K562 (cell line): ENCODE results near the gene MARK4. TPM values are rescaled to one million over a fixed set of nuclear protein-coding genes. Genes with fewer than 3 reads are reported as not detected.

Experiments used
- ATAC-seq: fragments of 200-7000 bp; cut with Tn5 transposase; 3 replicates; pipeline ENCODE4 v1.9.1; 2020; ENCODE audit warnings: moderate library complexity
- BruUV-seq: library from RNA; stranded (reverse); fragments of 400-500 nt; replicated peaks from 2 replicates; lab custom pipeline; 2021; lab: Mats Ljungman, UMichigan
- CTCF ChIA-PET: fragments of 300-600 bp; formaldehyde crosslinking; extraction: SDS; loops from one replicate; lab custom pipeline; 2021; ENCODE audit warnings: low intra/inter-chr PET ratio; lab: Yijun Ruan, JAX
- POLR2A ChIA-PET: fragments of 300-600, 350-650 bp; sonication (Branson Sonifier 250); formaldehyde crosslinking; extraction: SDS; loops from one replicate; lab custom pipeline; 2021; ENCODE audit warnings: antibody characterized with exemption, inconsistent platforms; lab: Yijun Ruan, JAX
- DNase-seq, 4 experiments: peaks; one replicate each; pipeline versions ENCODE4 v3.0.0 to v3.0.0-alpha.2; 2011 to 2018; ENCODE audit warnings: low spot score in 3 of 4, mixed read lengths in 3 of 4; ENCODE audit errors: extremely low read depth in 1 of 4
- FAIRE-seq: peaks from 2 replicates; lab custom pipeline; 2011; peaks lifted over from hg19 to GRCh38; lab: Jason Lieb, UNC
- H2AFZ ChIP-seq: 2 replicates; pipeline ENCODE4 v1.6.0; 2011; ENCODE audit warnings: low read depth, low read length, control low read depth, inconsistent platforms
- H3K27ac ChIP-seq: fragments of 200-600 bp; 3 replicates; pipeline ENCODE4 v1.8.0; 2011; ENCODE audit warnings: low read depth, mild to moderate bottlenecking, control low read depth, inconsistent platforms, low read length, moderate library complexity, mixed read lengths; ENCODE audit errors: extremely low read depth
- H3K27me3 ChIP-seq, 2 experiments: fragments of 300-600 bp in 1 of 2; 2 replicates in 1 of 2; 3 replicates in 1 of 2; pipeline versions ENCODE4 v1.6.0 to v1.8.0; 2011; ENCODE audit warnings: inconsistent platforms in 2 of 2, low read length in 2 of 2, mild to moderate bottlenecking in 1 of 2, mixed read lengths in 1 of 2, moderate library complexity in 1 of 2; ENCODE audit not compliant: control insufficient read depth in 2 of 2, insufficient read depth in 2 of 2
- H3K36me3 ChIP-seq: fragments of 300-600 bp; 3 replicates; pipeline ENCODE4 v1.8.0; 2011; ENCODE audit warnings: mild to moderate bottlenecking, low read length, inconsistent platforms; ENCODE audit not compliant: control insufficient read depth, insufficient read depth
- H3K4me1 ChIP-seq, 2 experiments: fragments of 200-600 bp in 1 of 2; replicated peaks in 1 of 2; 2 replicates in 1 of 2; 3 replicates in 1 of 2; pipeline versions ENCODE4 v1.5.1 to v1.8.0; 2011; ENCODE audit warnings: inconsistent platforms in 2 of 2, low read length in 2 of 2, mild to moderate bottlenecking in 1 of 2, mixed read lengths in 1 of 2, moderate library complexity in 1 of 2; ENCODE audit not compliant: control insufficient read depth in 2 of 2, insufficient read depth in 2 of 2
- H3K4me2 ChIP-seq: 2 replicates; pipeline ENCODE4 v1.6.1; 2011; ENCODE audit warnings: low read length, control low read depth, inconsistent platforms, mixed read lengths; ENCODE audit not compliant: insufficient read depth
- H3K4me3 ChIP-seq: fragments of 200-600 bp; sonication (generic), shearing (Covaris generic); 2 replicates; pipeline ENCODE4 v1.5.1; 2016; ENCODE audit warnings: control low read depth, inconsistent platforms
- H3K79me2 ChIP-seq: fragments of 200-600 bp; 3 replicates; pipeline ENCODE4 v1.8.0; 2011; ENCODE audit warnings: low read length, inconsistent platforms; ENCODE audit not compliant: control insufficient read depth, insufficient read depth
- H3K9ac ChIP-seq, 2 experiments: 2 replicates each; pipeline versions ENCODE4 v1.6.0 to v1.6.1; 2011; ENCODE audit warnings: low read depth in 2 of 2, low read length in 2 of 2, control low read depth in 1 of 2, inconsistent platforms in 1 of 2, mild to moderate bottlenecking in 1 of 2, mixed read lengths in 1 of 2; ENCODE audit not compliant: insufficient read depth in 1 of 2
- H3K9me1 ChIP-seq: one replicate; pipeline ENCODE4 v1.6.0; 2011; ENCODE audit warnings: inconsistent platforms, mild to moderate bottlenecking, low read length, moderate library complexity; ENCODE audit not compliant: control insufficient read depth, insufficient read depth
- H3K9me3 ChIP-seq: replicated peaks from 2 replicates; pipeline ENCODE4 v1.5.1; 2011; ENCODE audit warnings: low read depth, low read length, inconsistent platforms; ENCODE audit not compliant: control insufficient read depth, insufficient read depth
- H4K20me1 ChIP-seq: replicated peaks from 2 replicates; pipeline ENCODE4 v1.6.1; 2011; ENCODE audit warnings: low read length, inconsistent platforms, mixed read lengths; ENCODE audit not compliant: control insufficient read depth, insufficient read depth
- BRF1 ChIP-seq: IDR thresholded peaks from 3 replicates; pipeline ENCODE4 v1.6.1; 2011; ENCODE audit warnings: borderline replicate concordance, mild to moderate bottlenecking; ENCODE audit not compliant: insufficient read length; ENCODE audit errors: extremely low read depth
- CEBPB ChIP-seq: fragments of 450-650 bp; IDR thresholded peaks from 2 replicates; pipeline ENCODE4 v1.6.1; 2016; ENCODE audit warnings: missing genetic modification characterization, missing compliant biosample characterization
- CEBPG ChIP-seq, 3 experiments: fragments of 200-800 bp in 1 of 3; sonication (Bioruptor generic) in 1 of 3; sonication (generic) in 1 of 3; formaldehyde crosslinking in 1 of 3; IDR thresholded peaks in 2 of 3; conservative IDR thresholded peaks in 1 of 3; 2 replicates each; pipeline versions ENCODE4 v1.6.1 to v1.8.0; 2016 to 2022; ENCODE audit warnings: missing compliant biosample characterization in 2 of 3, missing genetic modification characterization in 2 of 3, mild to moderate bottlenecking in 1 of 3, missing genetic modification reagents in 1 of 3
- GABPA ChIP-seq: fragments of 200-800 bp; sonication (Bioruptor generic); conservative IDR thresholded peaks from 2 replicates; pipeline ENCODE4 v1.6.1; 2016; ENCODE audit warnings: low read depth, missing genetic modification characterization, missing compliant biosample characterization
- HDAC2 ChIP-seq: fragments of 450-650 bp; IDR thresholded peaks from 2 replicates; pipeline ENCODE4 v1.6.1; 2016; ENCODE audit warnings: mild to moderate bottlenecking
- HDAC8 ChIP-seq: fragments of 450-650 bp; IDR thresholded peaks from 2 replicates; pipeline ENCODE4 v1.6.1; 2016; ENCODE audit warnings: mild to moderate bottlenecking, missing genetic modification characterization, moderate library complexity, missing compliant biosample characterization
- HNRNPUL1 ChIP-seq: fragments of 200-400 bp; formaldehyde crosslinking; IDR thresholded peaks from 2 replicates; pipeline ENCODE4 v1.6.1; 2017; ENCODE audit warnings: low read length
- IRF2 ChIP-seq: sonication (generic); formaldehyde crosslinking; IDR thresholded peaks from 2 replicates; pipeline ENCODE4 v1.8.1; 2022; ENCODE audit warnings: mild to moderate bottlenecking, missing genetic modification reagents
- POLR2G ChIP-seq: fragments of 200-400 bp; formaldehyde crosslinking; IDR thresholded peaks from 2 replicates; pipeline ENCODE4 v1.6.1; 2017; ENCODE audit warnings: low read depth, mild to moderate bottlenecking, antibody characterized with exemption, low read length, moderate library complexity
- POLR3G ChIP-seq: IDR thresholded peaks from 2 replicates; pipeline ENCODE4 v1.6.1; 2011; ENCODE audit not compliant: insufficient read length, insufficient replicate concordance; ENCODE audit errors: extremely low read depth
- SIX5 ChIP-seq, 2 experiments: IDR thresholded peaks; 2 replicates each; pipeline ENCODE4 v1.6.1; 2011; ENCODE audit warnings: low read length in 2 of 2, borderline replicate concordance in 1 of 2, low read depth in 1 of 2, mild to moderate bottlenecking in 1 of 2, moderate library complexity in 1 of 2; ENCODE audit not compliant: insufficient read depth in 1 of 2
- SMAD2 ChIP-seq: fragments of 150-350 bp; IDR thresholded peaks from 2 replicates; pipeline ENCODE4 v1.6.1; 2014; ENCODE audit warnings: low read depth, mild to moderate bottlenecking, low read length
- SMARCB1 ChIP-seq: IDR thresholded peaks from 2 replicates; pipeline ENCODE4 v1.6.1; 2011; ENCODE audit warnings: improper control_type of control experiment, low read depth; ENCODE audit not compliant: insufficient read length
- TEAD1 ChIP-seq, 2 experiments: fragments of 450-650 bp in 1 of 2; sonication (generic) in 1 of 2; formaldehyde crosslinking; IDR thresholded peaks; 2 replicates each; pipeline versions ENCODE4 v1.4.0 to v1.8.0; 2020 to 2022; ENCODE audit warnings: mild to moderate bottlenecking in 2 of 2, missing genetic modification reagents in 1 of 2
- ZNF316 ChIP-seq: fragments of 450-650 bp; IDR thresholded peaks from 2 replicates; pipeline ENCODE4 v1.6.1; 2016
- WGBS: fragments of 100-300 bp; shearing (Covaris generic); methylation state at CpG from one replicate; pipeline ENCODE4 v1.1.6; 2016; ENCODE audit warnings: low coverage, mixed read lengths; ENCODE audit not compliant: insufficient coverage; ENCODE audit errors: missing lambda C conversion rate; 5-methylcytosine and 5-hydroxymethylcytosine counted together
- in situ Hi-C: fragments of 300-500 bp; cut with MboI; formaldehyde crosslinking; loops from 4 replicates; pipeline ENCODE4 v1.15.0; 2018; ENCODE audit warnings: inconsistent platforms, mixed read lengths
- intact Hi-C: fragments of 100-400 bp; cut with micrococcal nuclease; formaldehyde crosslinking; loops from 2 replicates; pipeline ENCODE4 v1.14.2; 2022
- polyA plus RNA-seq, 8 experiments: library from polyadenylated mRNA; depleted of rRNA in 4 of 8; stranded (reverse) in 5 of 8; unstranded in 3 of 8; fragments of >200 nt; fragmentation: Nextera tagmentation in 2 of 8; fragmentation: Illumina TruSeq in 1 of 8; extraction: Ambion mirVana in 2 of 8; extraction: Trizol in 1 of 8; gene quantifications; 2 replicates each; pipeline versions ENCODE4 v1.2.1 to v1.2.3, GENCODE V29; 2011 to 2014; ENCODE audit warnings: inconsistent platforms in 1 of 8, missing spikeins in 1 of 8
- total RNA-seq, 7 experiments: library from RNA; depleted of rRNA in 6 of 7; stranded (reverse); fragments of >200 nt in 6 of 7; fragmentation: Illumina TruSeq in 2 of 7; extraction: Trizol in 2 of 7; gene quantifications; 2 replicates each; pipeline versions ENCODE4 v1.2.1 to v1.2.3, GENCODE V29; 2011 to 2021; ENCODE audit warnings: low replicate concordance in 1 of 7
- TF ChIP-seq, protein P1 (sequence below): fragments of 450-650 bp; conservative IDR thresholded peaks from 2 replicates; pipeline ENCODE4 v1.6.1; 2016; ENCODE audit warnings: missing genetic modification characterization, low read depth, mild to moderate bottlenecking, missing compliant biosample characterization, moderate library complexity
- TF ChIP-seq, protein P2 (sequence below): IDR thresholded peaks from 3 replicates; pipeline ENCODE4 v1.6.1; 2011; ENCODE audit warnings: borderline replicate concordance, mild to moderate bottlenecking, moderate library complexity; ENCODE audit not compliant: insufficient read length; ENCODE audit errors: extremely low read depth

The MARK4 gene
- total and polyA plus RNA-seq, 9 of the 15 experiments (the other 6 are each of a cell fraction or from before 2014, with no cell fraction given), result 0.52 to 29.4 (median 8.6) TPM

DNA sequence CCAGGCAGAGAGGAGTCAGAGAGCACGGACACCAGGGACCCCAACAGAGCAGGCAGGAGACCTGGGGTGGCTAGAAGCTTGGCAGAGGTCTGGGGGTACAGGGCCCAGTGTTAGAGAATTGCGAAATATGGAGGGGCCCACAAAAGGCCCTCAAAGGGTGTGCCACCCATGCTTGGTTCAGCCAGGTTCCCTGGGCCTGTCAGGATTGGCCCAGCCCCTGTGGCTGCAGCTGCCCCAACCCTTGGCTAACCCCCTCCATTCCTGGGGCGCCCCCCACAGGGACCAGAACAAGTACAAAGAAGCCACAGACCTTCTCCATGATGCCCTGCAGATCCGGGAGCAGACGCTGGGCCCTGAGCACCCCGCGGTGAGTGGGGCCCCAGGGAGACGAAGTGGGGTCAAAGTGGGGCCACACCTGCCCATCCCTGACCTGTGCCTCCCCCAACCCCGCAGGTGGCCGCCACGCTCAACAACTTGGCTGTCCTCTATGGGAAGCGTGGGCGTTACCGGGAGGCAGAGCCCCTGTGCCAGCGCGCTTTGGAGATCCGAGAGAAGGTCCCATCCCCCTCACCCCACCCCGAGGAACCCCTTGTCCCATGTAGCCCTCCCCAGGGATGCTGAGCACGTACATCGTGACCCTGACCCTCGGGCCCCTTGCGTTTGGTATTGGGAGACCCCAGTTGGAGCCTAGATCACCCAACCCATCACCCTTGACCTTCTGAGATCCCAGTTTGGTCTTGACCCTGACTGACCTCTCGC, 97.5 kb downstream of the MARK4 start:
- Histone ChIP-seq H3K4me2 (no peak overlapping the region), H3K9me3 (no peaks in the 10 kb centered on the region), H3K9ac (peak overlapping the region in 1 of 2 experiments; percentile 6; a peak in 1 of 4 replicates), H2AFZ (no peak overlapping the region), H3K27me3 (no peaks in the 10 kb centered on the region), H3K36me3 (peaks cover 39% of the 10 kb centered on the region; the same call in 1 of the 3 replicates), H3K79me2 (no peaks in the 10 kb centered on the region), H4K20me1 (peaks cover 3% of the 10 kb centered on the region; the same call in 1 of the 2 replicates), H3K27ac (no peak overlapping the region), H3K9me1 (no peaks in the 10 kb centered on the region), H3K4me1 (peaks cover 0 to 50% of the 10 kb centered on the region in 2 experiments; a peak in 2 of 5 replicates), H3K4me3 (no peak overlapping the region)
- WGBS, result 62% methylated on average over 21 of the region's 23 CpGs
- no peak for DNase-seq
- POLR2A ChIA-PET, result no interaction called here
- intact Hi-C loops, result no loop called here
- in situ Hi-C loops, result no loop called here
- CTCF ChIA-PET, result no interaction called here
- no TSS peak for BruUV-seq
- no peak for FAIRE-seq
- no peak for ATAC-seq
- TF ChIP-seq HDAC8 (tag) (no peak), CEBPG (CRISPR knock-in tag; IDR thresholded peaks at IDR 0.05) (0 out of 2 replicates have a peak, but pooled peaks have one; percentile 36), CEBPG (tag; conservative IDR thresholded peaks at IDR 0.05 in 1 of 2, IDR thresholded peaks at IDR 0.05 in 1 of 2) (peak; percentile 44 to 58; a peak in 3 of 4 replicates), ZNF316 (no peak), TEAD1 (CRISPR knock-in tag; IDR thresholded peaks at IDR 0.05) (no peak), GABPA (tag) (no peak), SIX5 (IDR thresholded peaks at IDR 0.05; ENCODE audit: borderline replicate concordance in 1 of 2, insufficient read depth in 1 of 2, low read depth in 1 of 2, low read length in 2 of 2) (no peak), SMARCB1 (no peak), SMAD2 (no peak), POLR2G (peak; percentile 44; the same call in 1 of the 2 replicates), HDAC2 (no peak), HNRNPUL1 (no peak), IRF2 (CRISPR knock-in tag) (no peak), BRF1 (no peak), POLR3G (no peak), CEBPB (tag) (peak; percentile 84)
- TF ChIP-seq, protein P1, sequence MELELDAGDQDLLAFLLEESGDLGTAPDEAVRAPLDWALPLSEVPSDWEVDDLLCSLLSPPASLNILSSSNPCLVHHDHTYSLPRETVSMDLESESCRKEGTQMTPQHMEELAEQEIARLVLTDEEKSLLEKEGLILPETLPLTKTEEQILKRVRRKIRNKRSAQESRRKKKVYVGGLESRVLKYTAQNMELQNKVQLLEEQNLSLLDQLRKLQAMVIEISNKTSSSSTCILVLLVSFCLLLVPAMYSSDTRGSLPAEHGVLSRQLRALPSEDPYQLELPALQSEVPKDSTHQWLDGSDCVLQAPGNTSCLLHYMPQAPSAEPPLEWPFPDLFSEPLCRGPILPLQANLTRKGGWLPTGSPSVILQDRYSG, result no peak
- TF ChIP-seq, protein P2, sequence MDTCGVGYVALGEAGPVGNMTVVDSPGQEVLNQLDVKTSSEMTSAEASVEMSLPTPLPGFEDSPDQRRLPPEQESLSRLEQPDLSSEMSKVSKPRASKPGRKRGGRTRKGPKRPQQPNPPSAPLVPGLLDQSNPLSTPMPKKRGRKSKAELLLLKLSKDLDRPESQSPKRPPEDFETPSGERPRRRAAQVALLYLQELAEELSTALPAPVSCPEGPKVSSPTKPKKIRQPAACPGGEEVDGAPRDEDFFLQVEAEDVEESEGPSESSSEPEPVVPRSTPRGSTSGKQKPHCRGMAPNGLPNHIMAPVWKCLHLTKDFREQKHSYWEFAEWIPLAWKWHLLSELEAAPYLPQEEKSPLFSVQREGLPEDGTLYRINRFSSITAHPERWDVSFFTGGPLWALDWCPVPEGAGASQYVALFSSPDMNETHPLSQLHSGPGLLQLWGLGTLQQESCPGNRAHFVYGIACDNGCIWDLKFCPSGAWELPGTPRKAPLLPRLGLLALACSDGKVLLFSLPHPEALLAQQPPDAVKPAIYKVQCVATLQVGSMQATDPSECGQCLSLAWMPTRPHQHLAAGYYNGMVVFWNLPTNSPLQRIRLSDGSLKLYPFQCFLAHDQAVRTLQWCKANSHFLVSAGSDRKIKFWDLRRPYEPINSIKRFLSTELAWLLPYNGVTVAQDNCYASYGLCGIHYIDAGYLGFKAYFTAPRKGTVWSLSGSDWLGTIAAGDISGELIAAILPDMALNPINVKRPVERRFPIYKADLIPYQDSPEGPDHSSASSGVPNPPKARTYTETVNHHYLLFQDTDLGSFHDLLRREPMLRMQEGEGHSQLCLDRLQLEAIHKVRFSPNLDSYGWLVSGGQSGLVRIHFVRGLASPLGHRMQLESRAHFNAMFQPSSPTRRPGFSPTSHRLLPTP, result no peak
